Measurements from ENCODE around the gene PTPDC1.

Gene PTPDC1

GRCh38 chr9:94140791-94141790 lies 56.8 kb downstream of the PTPDC1 start:
- Histone ChIP-seq H2BK5ac (ENCODE audit: low read depth, low read length, poor library complexity, severe bottlenecking) (no peak overlapping the region), H3K4ac (ENCODE audit: low read depth in 1 of 2, low read length in 2 of 2) (peak overlapping the region in 1 of 2 experiments; percentile 54), H3K9me3 (ENCODE audit: control insufficient read depth, low read length) (no peaks in the 10 kb centered on the region), H3K79me1 (replicated peaks; ENCODE audit: low read length, poor library complexity, severe bottlenecking) (no peaks in the 10 kb centered on the region), H4K91ac (ENCODE audit: low read length) (peak overlapping the region; percentile 84), H3K4me2 (ENCODE audit: low read length, poor library complexity, severe bottlenecking) (no peak overlapping the region), H3K4me3 (ENCODE audit: insufficient read depth in 1 of 2, low read depth in 1 of 2, low read length in 2 of 2) (peak overlapping the region in 1 of 2 experiments; percentile 17), H3K14ac (ENCODE audit: low read length in 2 of 2) (no peak overlapping the region), H2AFZ (ENCODE audit: low read depth, low read length) (no peak overlapping the region), H3K27me3 (ENCODE audit: control insufficient read depth in 1 of 2, insufficient read depth in 1 of 2, low read length in 2 of 2) (no peaks in the 10 kb centered on the region), H2BK12ac (ENCODE audit: low read length in 2 of 2) (peak overlapping the region; percentile 86 to 94), H3K27ac (ENCODE audit: low read length, poor library complexity, severe bottlenecking) (peak overlapping the region; percentile 79), H2BK15ac (ENCODE audit: low read depth, poor library complexity, severe bottlenecking) (peak overlapping the region; percentile 31), H3K9ac (ENCODE audit: low read length) (no peak overlapping the region), H3K18ac (ENCODE audit: low read depth in 1 of 2, low read length in 2 of 2) (peak overlapping the region; percentile 84), H4K8ac (ENCODE audit: low read length) (peak overlapping the region; percentile 53), H3K23ac (ENCODE audit: low read length in 2 of 2) (no peak overlapping the region), H2AK5ac (ENCODE audit: low read length, severe bottlenecking) (peak overlapping the region; percentile 67), H3K4me1 (ENCODE audit: control insufficient read depth, insufficient read depth, low read depth, low read length) (peaks cover 18% of the 10 kb centered on the region), H2BK120ac (ENCODE audit: low read depth, low read length) (peak overlapping the region; percentile 71), H3K36me3 (ENCODE audit: control insufficient read depth in 1 of 2, insufficient read depth in 2 of 2, low read depth in 1 of 2, low read length in 2 of 2) (no peaks in the 10 kb centered on the region)
- DNase-seq = no peak
- 76% methylated on average over 13 of the region's 13 CpGs for WGBS

GRCh38 chr9:94142353-94142752 lies 58.1 kb downstream of the PTPDC1 start:
- WGBS = 90% methylated on average over 5 of the region's 5 CpGs
- Histone ChIP-seq H3K4me1 (ENCODE audit: control insufficient read depth, insufficient read depth, low read depth, low read length) (peaks cover 18% of the 10 kb centered on the region), H2BK15ac (ENCODE audit: low read depth, poor library complexity, severe bottlenecking) (no peak overlapping the region), H3K4ac (ENCODE audit: low read depth in 1 of 2, low read length in 2 of 2) (no peak overlapping the region), H3K79me1 (replicated peaks; ENCODE audit: low read length, poor library complexity, severe bottlenecking) (no peaks in the 10 kb centered on the region), H3K4me3 (ENCODE audit: insufficient read depth in 1 of 2, low read depth in 1 of 2, low read length in 2 of 2) (no peak overlapping the region), H2AK5ac (ENCODE audit: low read length, severe bottlenecking) (no peak overlapping the region), H4K91ac (ENCODE audit: low read length) (no peak overlapping the region), H3K27me3 (ENCODE audit: control insufficient read depth in 1 of 2, insufficient read depth in 1 of 2, low read length in 2 of 2) (no peaks in the 10 kb centered on the region), H4K8ac (ENCODE audit: low read length) (no peak overlapping the region), H3K14ac (ENCODE audit: low read length in 2 of 2) (peak overlapping the region in 1 of 2 experiments; percentile 5), H3K9ac (ENCODE audit: low read length) (no peak overlapping the region), H2AFZ (ENCODE audit: low read depth, low read length) (no peak overlapping the region), H3K23ac (ENCODE audit: low read length in 2 of 2) (no peak overlapping the region), H3K9me3 (ENCODE audit: control insufficient read depth, low read length) (no peaks in the 10 kb centered on the region), H3K27ac (ENCODE audit: low read length, poor library complexity, severe bottlenecking) (no peak overlapping the region), H3K36me3 (ENCODE audit: control insufficient read depth in 1 of 2, insufficient read depth in 2 of 2, low read depth in 1 of 2, low read length in 2 of 2) (no peaks in the 10 kb centered on the region), H2BK5ac (ENCODE audit: low read depth, low read length, poor library complexity, severe bottlenecking) (no peak overlapping the region), H2BK12ac (ENCODE audit: low read length in 2 of 2) (peak overlapping the region in 1 of 2 experiments; percentile 96), H3K18ac (ENCODE audit: low read depth in 1 of 2, low read length in 2 of 2) (peak overlapping the region in 1 of 2 experiments; percentile 0), H3K4me2 (ENCODE audit: low read length, poor library complexity, severe bottlenecking) (no peak overlapping the region), H2BK120ac (ENCODE audit: low read depth, low read length) (no peak overlapping the region)
- no peak for DNase-seq

GRCh38 chr9:94144394-94144793 lies 60.1 kb downstream of the PTPDC1 start:
- Histone ChIP-seq H3K4ac (ENCODE audit: low read depth in 1 of 2, low read length in 2 of 2) (no peak overlapping the region), H3K23ac (ENCODE audit: low read length in 2 of 2) (no peak overlapping the region), H2AK5ac (ENCODE audit: low read length, severe bottlenecking) (no peak overlapping the region), H3K18ac (ENCODE audit: low read depth in 1 of 2, low read length in 2 of 2) (no peak overlapping the region), H4K91ac (ENCODE audit: low read length) (no peak overlapping the region), H3K27ac (ENCODE audit: low read length, poor library complexity, severe bottlenecking) (no peak overlapping the region), H3K27me3 (ENCODE audit: control insufficient read depth in 1 of 2, insufficient read depth in 1 of 2, low read length in 2 of 2) (no peaks in the 10 kb centered on the region), H2AFZ (ENCODE audit: low read depth, low read length) (no peak overlapping the region), H2BK120ac (ENCODE audit: low read depth, low read length) (no peak overlapping the region), H3K9ac (ENCODE audit: low read length) (no peak overlapping the region), H3K4me3 (ENCODE audit: insufficient read depth in 1 of 2, low read depth in 1 of 2, low read length in 2 of 2) (no peak overlapping the region), H4K8ac (ENCODE audit: low read length) (no peak overlapping the region), H3K79me1 (replicated peaks; ENCODE audit: low read length, poor library complexity, severe bottlenecking) (no peaks in the 10 kb centered on the region), H3K36me3 (ENCODE audit: control insufficient read depth in 1 of 2, insufficient read depth in 2 of 2, low read depth in 1 of 2, low read length in 2 of 2) (no peaks in the 10 kb centered on the region), H2BK12ac (ENCODE audit: low read length in 2 of 2) (no peak overlapping the region), H3K9me3 (ENCODE audit: control insufficient read depth, low read length) (no peaks in the 10 kb centered on the region), H3K4me1 (ENCODE audit: control insufficient read depth, insufficient read depth, low read depth, low read length) (peaks cover 13% of the 10 kb centered on the region), H3K14ac (ENCODE audit: low read length in 2 of 2) (no peak overlapping the region), H2BK15ac (ENCODE audit: low read depth, poor library complexity, severe bottlenecking) (no peak overlapping the region), H2BK5ac (ENCODE audit: low read depth, low read length, poor library complexity, severe bottlenecking) (no peak overlapping the region), H3K4me2 (ENCODE audit: low read length, poor library complexity, severe bottlenecking) (no peak overlapping the region)
- no peak for DNase-seq
- WGBS = 83% methylated on average over 2 of the region's 2 CpGs

- H3K27me3 ChIP-seq (ENCODE audit: control insufficient read depth in 1 of 2, insufficient read depth in 1 of 2, low read length in 2 of 2) = no peaks in the 10 kb centered on the region
- no peak overlapping the region for H3K4me2 ChIP-seq (ENCODE audit: low read length, poor library complexity, severe bottlenecking)
- H3K79me1 ChIP-seq (replicated peaks; ENCODE audit: low read length, poor library complexity, severe bottlenecking) = no peaks in the 10 kb centered on the region
- H2BK15ac ChIP-seq (ENCODE audit: low read depth, poor library complexity, severe bottlenecking) = no peak overlapping the region
- H3K4me1 ChIP-seq (ENCODE audit: control insufficient read depth, insufficient read depth, low read depth, low read length) = peaks cover 13% of the 10 kb centered on the region
- DNase-seq = no peak
- no peak overlapping the region for H3K4me3 ChIP-seq (ENCODE audit: insufficient read depth in 1 of 2, low read depth in 1 of 2, low read length in 2 of 2)
- H4K91ac ChIP-seq (ENCODE audit: low read length) = no peak overlapping the region
- H4K8ac ChIP-seq (ENCODE audit: low read length) = no peak overlapping the region
- no peak overlapping the region for H2AFZ ChIP-seq (ENCODE audit: low read depth, low read length)
- no peak overlapping the region for H3K9ac ChIP-seq (ENCODE audit: low read length)
- H2BK5ac ChIP-seq (ENCODE audit: low read depth, low read length, poor library complexity, severe bottlenecking) = no peak overlapping the region
- H3K18ac ChIP-seq (ENCODE audit: low read depth in 1 of 2, low read length in 2 of 2) = no peak overlapping the region
- H2AK5ac ChIP-seq (ENCODE audit: low read length, severe bottlenecking) = no peak overlapping the region
- H3K9me3 ChIP-seq (ENCODE audit: control insufficient read depth, low read length) = no peaks in the 10 kb centered on the region
- no peaks in the 10 kb centered on the region for H3K36me3 ChIP-seq (ENCODE audit: control insufficient read depth in 1 of 2, insufficient read depth in 2 of 2, low read depth in 1 of 2, low read length in 2 of 2)
- H3K4ac ChIP-seq (ENCODE audit: low read depth in 1 of 2, low read length in 2 of 2) = no peak overlapping the region
- no peak overlapping the region for H3K23ac ChIP-seq (ENCODE audit: low read length in 2 of 2)
- H2BK12ac ChIP-seq (ENCODE audit: low read length in 2 of 2) = no peak overlapping the region
- 89% methylated on average over 4 of the region's 5 CpGs for WGBS
- no peak overlapping the region for H2BK120ac ChIP-seq (ENCODE audit: low read depth, low read length)
- H3K27ac ChIP-seq (ENCODE audit: low read length, poor library complexity, severe bottlenecking) = no peak overlapping the region
- H3K14ac ChIP-seq (ENCODE audit: low read length in 2 of 2) = no peak overlapping the region
These were observed 61.4 kb downstream of the PTPDC1 start for GRCh38 chr9:94145640-94146039.
